OCI-LY3 (cell line): ENCODE data around the gene STX18.

Experiments used
- H2AFZ ChIP-seq: fragments of 200-600, 300-600 bp; shearing (Covaris generic); 2 replicates; pipeline ENCODE4 v1.6.0; 2014; ENCODE audit warnings: antibody characterized with exemption, low read depth, low read length
- H3K27ac ChIP-seq: fragments of 200-600, 300-600 bp; sonication (generic); 2 replicates; pipeline ENCODE4 v1.5.1; 2014; ENCODE audit warnings: mild to moderate bottlenecking, low read length, moderate library complexity, mixed read lengths
- H3K27me3 ChIP-seq: fragments of 200-600, 300-600 bp; sonication (generic); 2 replicates; pipeline ENCODE4 v1.6.1; 2014; ENCODE audit warnings: low read depth, low read length, mixed read lengths
- H3K36me3 ChIP-seq: fragments of 200-600, 300-600 bp; sonication (generic); replicated peaks from 2 replicates; pipeline ENCODE3; 2014; ENCODE audit warnings: low read depth, low read length, mixed read lengths
- H3K4me1 ChIP-seq: fragments of 300-600, 200-600 bp; sonication (generic); 2 replicates; pipeline ENCODE4 v1.6.1; 2014; ENCODE audit warnings: low read length, mixed read lengths
- H3K4me2 ChIP-seq: fragments of 200-600, 300-600 bp; sonication (generic); 2 replicates; pipeline ENCODE4 v1.6.1; 2014; ENCODE audit warnings: low read length, mixed read lengths
- H3K4me3 ChIP-seq: fragments of 300-600, 200-600 bp; sonication (generic); 2 replicates; pipeline ENCODE4 v1.5.1; 2014; ENCODE audit warnings: antibody characterized with exemption, mild to moderate bottlenecking, low read length, moderate library complexity
- H3K79me2 ChIP-seq: fragments of 300-600, 200-600 bp; shearing (Covaris generic); 2 replicates; pipeline ENCODE4 v1.6.1; 2014; ENCODE audit warnings: mild to moderate bottlenecking, low read length, mixed read lengths
- H3K9ac ChIP-seq: fragments of 300-600, 200-600 bp; shearing (Covaris generic); 2 replicates; pipeline ENCODE4 v1.6.0; 2014; ENCODE audit warnings: mild to moderate bottlenecking, low read length, moderate library complexity
- H3K9me3 ChIP-seq: fragments of 200-600, 300-600 bp; shearing (Covaris generic); 2 replicates; pipeline ENCODE4 v1.6.1; 2014; ENCODE audit warnings: low read length, mixed read lengths; ENCODE audit not compliant: insufficient read depth
- H4K20me1 ChIP-seq: fragments of 200-600, 300-600 bp; sonication (generic); 2 replicates; pipeline ENCODE4 v1.6.1; 2016; ENCODE audit warnings: low read length, mixed read lengths; ENCODE audit not compliant: insufficient read depth
- EZH2phosphoT487 ChIP-seq: fragments of 200-600 bp; shearing (Covaris generic); IDR thresholded peaks from 2 replicates; pipeline ENCODE4 v1.6.1; 2018; ENCODE audit warnings: antibody characterized with exemption, mixed run types, low read depth
- TF ChIP-seq, protein P1 (sequence below): fragments of 200-600, 300-600 bp; sonication (generic); IDR thresholded peaks from 2 replicates; pipeline ENCODE4 v1.5.1; 2014; ENCODE audit warnings: antibody characterized with exemption, low read length, low read depth

The STX18 gene

DNA sequence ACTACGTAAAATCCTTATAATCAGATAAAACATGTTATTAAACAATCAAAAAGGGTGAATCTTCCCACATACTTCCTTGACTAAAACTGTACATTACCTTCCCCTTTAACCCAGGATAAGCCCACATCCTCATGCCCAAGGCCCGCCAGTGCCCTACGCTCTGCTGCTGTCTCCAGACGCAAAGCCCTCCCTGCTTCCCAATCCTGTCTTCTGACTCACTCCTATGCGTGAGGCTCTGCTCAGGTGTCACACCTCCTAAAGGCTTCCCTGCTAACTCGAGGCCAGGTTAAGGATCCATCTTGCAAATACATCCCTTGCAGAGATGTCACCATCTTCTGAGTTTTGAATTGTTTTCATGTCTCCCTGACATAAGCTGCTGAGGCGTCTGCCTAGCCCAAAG is 61.6 kb downstream of the STX18 start:
- no peak overlapping the region for H2AFZ ChIP-seq
- no peak overlapping the region for H3K9ac ChIP-seq
- H3K4me2 ChIP-seq = no peak overlapping the region
- H4K20me1 ChIP-seq = peaks cover 67% of the 10 kb centered on the region
- H3K4me3 ChIP-seq = no peak overlapping the region
- H3K9me3 ChIP-seq = no peaks in the 10 kb centered on the region
- no peak overlapping the region for H3K27ac ChIP-seq
- no peak for TF ChIP-seq EZH2phosphoT487
- TF ChIP-seq, protein P1, sequence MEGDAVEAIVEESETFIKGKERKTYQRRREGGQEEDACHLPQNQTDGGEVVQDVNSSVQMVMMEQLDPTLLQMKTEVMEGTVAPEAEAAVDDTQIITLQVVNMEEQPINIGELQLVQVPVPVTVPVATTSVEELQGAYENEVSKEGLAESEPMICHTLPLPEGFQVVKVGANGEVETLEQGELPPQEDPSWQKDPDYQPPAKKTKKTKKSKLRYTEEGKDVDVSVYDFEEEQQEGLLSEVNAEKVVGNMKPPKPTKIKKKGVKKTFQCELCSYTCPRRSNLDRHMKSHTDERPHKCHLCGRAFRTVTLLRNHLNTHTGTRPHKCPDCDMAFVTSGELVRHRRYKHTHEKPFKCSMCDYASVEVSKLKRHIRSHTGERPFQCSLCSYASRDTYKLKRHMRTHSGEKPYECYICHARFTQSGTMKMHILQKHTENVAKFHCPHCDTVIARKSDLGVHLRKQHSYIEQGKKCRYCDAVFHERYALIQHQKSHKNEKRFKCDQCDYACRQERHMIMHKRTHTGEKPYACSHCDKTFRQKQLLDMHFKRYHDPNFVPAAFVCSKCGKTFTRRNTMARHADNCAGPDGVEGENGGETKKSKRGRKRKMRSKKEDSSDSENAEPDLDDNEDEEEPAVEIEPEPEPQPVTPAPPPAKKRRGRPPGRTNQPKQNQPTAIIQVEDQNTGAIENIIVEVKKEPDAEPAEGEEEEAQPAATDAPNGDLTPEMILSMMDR = no peak
- H3K36me3 ChIP-seq = no peaks in the 10 kb centered on the region
- H3K4me1 ChIP-seq = no peaks in the 10 kb centered on the region
- peaks cover 32% of the 10 kb centered on the region for H3K79me2 ChIP-seq
- no peaks in the 10 kb centered on the region for H3K27me3 ChIP-seq

DNA sequence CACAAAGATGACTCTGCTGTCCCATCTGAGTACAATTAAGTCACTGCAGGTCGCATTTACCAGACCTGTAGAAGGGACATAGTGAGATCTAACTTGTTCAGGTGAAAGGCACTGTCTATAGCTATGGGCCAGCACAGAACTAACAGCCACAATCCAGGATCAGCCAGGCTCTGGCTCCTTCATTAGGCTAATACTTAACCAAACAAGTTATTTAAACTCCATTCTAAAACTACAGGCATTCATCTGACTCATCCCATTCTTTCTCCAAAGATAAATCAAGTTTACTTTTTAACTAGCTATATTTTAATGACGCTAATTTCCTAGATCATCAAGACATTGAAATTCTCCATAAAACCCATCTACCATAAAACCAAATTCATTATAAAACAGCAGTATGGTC is 62.5 kb downstream of the STX18 start:
- no peak overlapping the region for H3K27ac ChIP-seq
- H3K36me3 ChIP-seq = no peaks in the 10 kb centered on the region
- H3K9ac ChIP-seq = no peak overlapping the region
- TF ChIP-seq, protein P1 = no peak
- TF ChIP-seq EZH2phosphoT487 = no peak
- H3K27me3 ChIP-seq = no peaks in the 10 kb centered on the region
- H3K4me1 ChIP-seq = no peaks in the 10 kb centered on the region
- peaks cover 32% of the 10 kb centered on the region for H3K79me2 ChIP-seq
- no peak overlapping the region for H2AFZ ChIP-seq
- H3K9me3 ChIP-seq = no peaks in the 10 kb centered on the region
- H3K4me2 ChIP-seq = no peak overlapping the region
- peaks cover 67% of the 10 kb centered on the region for H4K20me1 ChIP-seq
- no peak overlapping the region for H3K4me3 ChIP-seq

DNA sequence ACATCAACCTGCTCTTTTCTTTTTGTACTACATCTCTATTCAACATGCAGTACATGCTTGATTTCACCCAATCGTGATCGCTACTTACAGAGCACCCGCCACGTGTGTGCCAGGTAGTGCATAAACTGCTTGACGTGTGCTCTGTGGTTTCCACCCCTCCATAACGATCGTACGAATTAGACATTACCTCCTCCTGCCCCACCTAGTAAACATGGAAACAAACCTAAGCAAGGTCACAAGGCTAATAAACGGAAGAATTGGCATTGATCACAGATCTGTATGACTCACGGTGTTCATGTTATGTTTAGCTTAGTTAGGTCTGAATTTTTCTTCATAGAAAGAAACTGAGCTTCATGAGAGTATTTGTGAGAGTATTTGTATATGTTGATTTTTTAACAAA is 64.1 kb downstream of the STX18 start:
- H3K4me3 ChIP-seq = no peak overlapping the region
- H2AFZ ChIP-seq = no peak overlapping the region
- H3K4me1 ChIP-seq = no peaks in the 10 kb centered on the region
- H3K27ac ChIP-seq = no peak overlapping the region
- no peak overlapping the region for H3K4me2 ChIP-seq
- H3K9ac ChIP-seq = no peak overlapping the region
- H3K36me3 ChIP-seq = no peaks in the 10 kb centered on the region
- H3K27me3 ChIP-seq = no peaks in the 10 kb centered on the region
- peaks cover 40% of the 10 kb centered on the region for H3K79me2 ChIP-seq
- TF ChIP-seq, protein P1 = no peak
- no peak for TF ChIP-seq EZH2phosphoT487
- peaks cover 72% of the 10 kb centered on the region for H4K20me1 ChIP-seq
- no peaks in the 10 kb centered on the region for H3K9me3 ChIP-seq

DNA sequence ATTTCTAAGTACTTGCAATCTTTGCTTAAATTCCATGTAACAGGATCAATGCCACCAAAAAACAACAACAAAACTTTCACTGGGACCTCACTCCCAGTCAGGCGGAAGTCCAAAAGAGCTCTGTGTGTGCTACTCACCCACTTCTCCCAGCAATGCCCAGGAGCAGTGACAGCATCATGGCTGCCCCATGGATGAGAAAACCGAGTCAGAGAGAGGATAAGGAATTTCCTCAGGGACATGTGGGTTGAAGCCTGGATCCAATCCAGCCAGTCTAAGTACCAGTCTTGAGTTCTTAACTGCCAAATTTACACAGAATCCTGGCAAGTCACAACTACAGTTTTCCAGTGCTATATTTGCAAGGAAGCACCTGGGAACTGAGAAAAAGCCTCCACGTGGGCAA is 64.5 kb downstream of the STX18 start:
- Histone ChIP-seq H3K4me1 (no peaks in the 10 kb centered on the region), H3K79me2 (peaks cover 40% of the 10 kb centered on the region), H3K9me3 (no peaks in the 10 kb centered on the region), H3K9ac (no peak overlapping the region), H2AFZ (no peak overlapping the region), H3K27me3 (no peaks in the 10 kb centered on the region), H3K36me3 (no peaks in the 10 kb centered on the region), H3K4me2 (no peak overlapping the region), H3K27ac (no peak overlapping the region), H3K4me3 (no peak overlapping the region), H4K20me1 (peaks cover 72% of the 10 kb centered on the region)
- TF ChIP-seq, protein P1 = no peak
- TF ChIP-seq EZH2phosphoT487 = no peak
